Measurements from ENCODE around the gene TXNRD2.
"Not testable (repeated sequence)": the region's sequence is repeated elsewhere in the genome, so short reads cannot be mapped to it uniquely, and the experiment has no call there.

The TXNRD2 gene

GRCh38 chr22:19948057-19948760, 6.6 kb upstream of the TXNRD2 start:
- no peak for DNase-seq

GRCh38 chr22:19943082-19944026, 1.7 kb upstream of the TXNRD2 start:
- no peak for DNase-seq

- peak; percentile 72 for DNase-seq
Measured at GRCh38 chr22:19942157-19943081, 801 bp upstream of the TXNRD2 start.

GRCh38 chr22:19940536-19941364, 868 bp downstream of the TXNRD2 start:
- DNase-seq: no peak

- DNase-seq: no peak
Measured at GRCh38 chr22:19937616-19938473, 3.8 kb downstream of the TXNRD2 start.

- no peak for DNase-seq
Measured at GRCh38 chr22:19936513-19936912, 5.1 kb downstream of the TXNRD2 start.

GRCh38 chr22:19935123-19935718, 6.4 kb downstream of the TXNRD2 start:
- not testable (repeated sequence) for DNase-seq

GRCh38 chr22:19933341-19934241, 8.0 kb downstream of the TXNRD2 start:
- DNase-seq: no peak

- DNase-seq: no peak
Measured at GRCh38 chr22:19932367-19933206, 9.0 kb downstream of the TXNRD2 start.

GRCh38 chr22:19931514-19931913, 10.1 kb downstream of the TXNRD2 start:
- no peak for DNase-seq

GRCh38 chr22:19930551-19931486, 10.8 kb downstream of the TXNRD2 start:
- DNase-seq: no peak

GRCh38 chr22:19929586-19930550, 11.8 kb downstream of the TXNRD2 start:
- no peak for DNase-seq

- no peak for DNase-seq
Measured at GRCh38 chr22:19928207-19928606, 13.4 kb downstream of the TXNRD2 start.

GRCh38 chr22:19927696-19928095, 13.9 kb downstream of the TXNRD2 start:
- DNase-seq: no peak

GRCh38 chr22:19926028-19926427, 15.6 kb downstream of the TXNRD2 start:
- not testable (repeated sequence) for DNase-seq
